A673 (cell line): ENCODE measurements around the gene PSMD8.

Experiments
- EZH2 ChIP-seq: fragments of 200-600 bp; sonication (generic); IDR thresholded peaks from 2 replicates; pipeline ENCODE4 v1.6.1; 2017; ENCODE audit warnings: borderline replicate concordance, low read depth, mild to moderate bottlenecking, mixed read lengths, antibody characterized with exemption, low read length; ENCODE audit not compliant: poor library complexity, severe bottlenecking
- TF ChIP-seq, protein P1 (sequence below): fragments of 300-800, 200-600 bp; sonication (generic); conservative IDR thresholded peaks from 2 replicates; pipeline ENCODE4 v1.5.1; 2017; ENCODE audit warnings: low read depth, mild to moderate bottlenecking, antibody characterized with exemption, low read length, moderate library complexity, mixed read lengths

DNA sequence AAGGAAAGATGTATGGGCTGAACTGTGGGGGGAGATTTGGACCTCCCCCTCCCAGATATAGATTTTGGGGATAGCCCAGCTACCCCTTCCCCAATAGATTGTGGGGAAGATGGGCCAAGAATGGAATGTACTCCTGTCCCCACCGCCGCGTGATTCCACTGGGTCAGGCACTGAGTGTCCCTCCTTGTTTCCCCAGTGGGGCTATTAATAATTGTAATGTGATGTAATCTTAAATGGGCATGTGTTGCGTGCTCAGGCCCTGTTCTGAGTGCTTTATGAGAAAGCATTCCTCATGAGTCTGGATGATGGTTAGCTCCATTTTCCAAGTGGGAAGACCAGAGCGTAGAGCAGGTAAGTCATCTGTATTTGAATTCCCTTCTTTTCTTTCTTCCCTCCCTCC lies 1.4 kb downstream of the PSMD8 start:
- TF ChIP-seq, protein P1, sequence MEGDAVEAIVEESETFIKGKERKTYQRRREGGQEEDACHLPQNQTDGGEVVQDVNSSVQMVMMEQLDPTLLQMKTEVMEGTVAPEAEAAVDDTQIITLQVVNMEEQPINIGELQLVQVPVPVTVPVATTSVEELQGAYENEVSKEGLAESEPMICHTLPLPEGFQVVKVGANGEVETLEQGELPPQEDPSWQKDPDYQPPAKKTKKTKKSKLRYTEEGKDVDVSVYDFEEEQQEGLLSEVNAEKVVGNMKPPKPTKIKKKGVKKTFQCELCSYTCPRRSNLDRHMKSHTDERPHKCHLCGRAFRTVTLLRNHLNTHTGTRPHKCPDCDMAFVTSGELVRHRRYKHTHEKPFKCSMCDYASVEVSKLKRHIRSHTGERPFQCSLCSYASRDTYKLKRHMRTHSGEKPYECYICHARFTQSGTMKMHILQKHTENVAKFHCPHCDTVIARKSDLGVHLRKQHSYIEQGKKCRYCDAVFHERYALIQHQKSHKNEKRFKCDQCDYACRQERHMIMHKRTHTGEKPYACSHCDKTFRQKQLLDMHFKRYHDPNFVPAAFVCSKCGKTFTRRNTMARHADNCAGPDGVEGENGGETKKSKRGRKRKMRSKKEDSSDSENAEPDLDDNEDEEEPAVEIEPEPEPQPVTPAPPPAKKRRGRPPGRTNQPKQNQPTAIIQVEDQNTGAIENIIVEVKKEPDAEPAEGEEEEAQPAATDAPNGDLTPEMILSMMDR = no peak
- no peak for TF ChIP-seq EZH2
